CD4-positive, alpha-beta T cell treated with Interleukin-17A for 4 hours (primary cell): ENCODE results near the gene PLD5.

Experiments
- DNase-seq: peaks from one replicate; pipeline ENCODE4 v3.0.0-alpha.2; 2020; ENCODE audit warnings: mixed read lengths

Gene PLD5

GRCh38 chr1:242033447-242033846 lies 491.1 kb downstream of the PLD5 start:
- DNase-seq, result no peak
